ENCODE data around the gene WDR1.

GRCh38 chr4:10057023-10057395, 59.6 kb downstream of the WDR1 start:
- no peak for TF ChIP-seq ZNF8 (CRISPR knock-in tag; IDR thresholded peaks at IDR 0.05)
- TF ChIP-seq PATZ1 (CRISPR knock-in tag; IDR thresholded peaks at IDR 0.05; ENCODE audit: borderline replicate concordance) = no peak
- TF ChIP-seq CSDC2 (CRISPR knock-in tag; IDR thresholded peaks at IDR 0.05) = no peak
- no peak for TF ChIP-seq OSR1 (CRISPR knock-in tag; IDR thresholded peaks at IDR 0.05)
